GM12878 (cell line): Measurements from ENCODE around the gene SEZ6L2. TPM values are rescaled to one million over a fixed set of nuclear protein-coding genes. Genes with fewer than 3 reads are reported as not detected.

Experiments used
- ATAC-seq: fragments of 200-7000 bp; cut with Tn5 transposase; 3 replicates; pipeline ENCODE4 v1.9.1; 2020; ENCODE audit warnings: mild to moderate bottlenecking, moderate library complexity
- BruUV-seq: library from RNA; stranded (reverse); fragments of 400-500 nt; replicated peaks from 2 replicates; lab custom pipeline; 2021; lab: Mats Ljungman, UMichigan
- CTCF ChIA-PET: fragments of 300-600 bp; sonication (Branson Sonifier 250); formaldehyde crosslinking; extraction: SDS; loops from one replicate; lab custom pipeline; 2021; ENCODE audit warnings: inconsistent platforms; lab: Yijun Ruan, JAX
- POLR2A ChIA-PET: fragments of 350-600 bp; formaldehyde crosslinking; extraction: SDS; loops from one replicate; lab custom pipeline; 2021; ENCODE audit warnings: inconsistent platforms; lab: Charles Lee
- RAD21 ChIA-PET: fragments of 300-600 bp; sonication (Branson Sonifier 250); formaldehyde crosslinking; loops from one replicate; lab custom pipeline; 2023; ENCODE audit warnings: antibody characterized with exemption; ENCODE audit not compliant: unreplicated experiment; lab: Charles Lee
- SMC1A ChIA-PET: fragments of 300-600 bp; sonication (Branson Sonifier 250); formaldehyde crosslinking; loops from one replicate; lab custom pipeline; 2023; ENCODE audit not compliant: unreplicated experiment, uncharacterized antibody; lab: Charles Lee
- DNase-seq: peaks from one replicate; pipeline ENCODE4 v3.0.0-alpha.2; 2011; ENCODE audit warnings: low read depth, low spot score
- FAIRE-seq: peaks from 3 replicates; lab custom pipeline; 2011; peaks lifted over from hg19 to GRCh38; lab: Jason Lieb, UNC
- H2AFZ ChIP-seq: 2 replicates; pipeline ENCODE4 v1.6.0; 2011; ENCODE audit warnings: low read depth, low read length, control low read depth; ENCODE audit not compliant: control insufficient read depth
- H3K27ac ChIP-seq: 2 replicates; pipeline ENCODE4 v1.5.1; 2011; ENCODE audit warnings: control low read depth; ENCODE audit not compliant: control insufficient read depth, insufficient read depth
- H3K27me3 ChIP-seq, 2 experiments: replicated peaks in 1 of 2; 2 replicates each; pipeline versions ENCODE4 v1.6.0 to v1.6.1; 2011; ENCODE audit warnings: low read length in 1 of 2; ENCODE audit not compliant: control insufficient read depth in 2 of 2, insufficient read depth in 2 of 2
- H3K36me3 ChIP-seq, 2 experiments: 2 replicates each; pipeline ENCODE4 v1.5.1; 2011; ENCODE audit warnings: low read length in 1 of 2; ENCODE audit not compliant: control insufficient read depth in 2 of 2, insufficient read depth in 2 of 2
- H3K4me1 ChIP-seq: 2 replicates; pipeline ENCODE4 v1.6.1; 2011; ENCODE audit warnings: mild to moderate bottlenecking, low read length, moderate library complexity, mixed read lengths; ENCODE audit not compliant: control insufficient read depth, insufficient read depth
- H3K4me2 ChIP-seq: 2 replicates; pipeline ENCODE4 v1.6.0; 2011; ENCODE audit warnings: control low read depth; ENCODE audit not compliant: control insufficient read depth, insufficient read depth
- H3K4me3 ChIP-seq: fragments of 200-600 bp; sonication (generic); 2 replicates; pipeline ENCODE4 v1.5.1; 2016
- H3K79me2 ChIP-seq: 2 replicates; pipeline ENCODE4 v1.6.0; 2011; ENCODE audit warnings: low read length; ENCODE audit not compliant: control insufficient read depth, insufficient read depth
- H3K9ac ChIP-seq: 2 replicates; pipeline ENCODE4 v1.8.0; 2011; ENCODE audit warnings: low read length, control low read depth, mixed read lengths; ENCODE audit not compliant: control insufficient read depth, insufficient read depth
- H3K9me3 ChIP-seq: replicated peaks from 3 replicates; pipeline ENCODE4 v1.5.1; 2011; ENCODE audit warnings: mild to moderate bottlenecking, low read length; ENCODE audit not compliant: control insufficient read depth, insufficient read depth
- H4K20me1 ChIP-seq: 2 replicates; pipeline ENCODE4 v1.6.0; 2011; ENCODE audit not compliant: control insufficient read depth, insufficient read depth
- GATAD2B ChIP-seq: fragments of 450-650 bp; conservative IDR thresholded peaks from 2 replicates; pipeline ENCODE4 v1.6.1; 2017; ENCODE audit warnings: low read depth, mild to moderate bottlenecking, moderate library complexity
- JUNB ChIP-seq: IDR thresholded peaks from 2 replicates; pipeline ENCODE4 v1.6.1; 2016; ENCODE audit warnings: antibody characterized with exemption, mild to moderate bottlenecking
- MTA3 ChIP-seq: IDR thresholded peaks from 2 replicates; pipeline ENCODE4 v1.6.1; 2012; ENCODE audit warnings: low read length, inconsistent platforms, borderline replicate concordance
- NFYB ChIP-seq: IDR thresholded peaks from 2 replicates; pipeline ENCODE4 v1.6.1; 2011; ENCODE audit warnings: low read depth, mild to moderate bottlenecking, low read length, improper control_type of control experiment, moderate library complexity; ENCODE audit not compliant: insufficient read depth
- PAX5 ChIP-seq: IDR thresholded peaks from 2 replicates; pipeline ENCODE4 v1.6.1; 2011; ENCODE audit warnings: low read depth, low read length, borderline replicate concordance
- POLR2A ChIP-seq: IDR thresholded peaks from 2 replicates; pipeline ENCODE4 v1.6.1; 2011; ENCODE audit warnings: low read depth, mild to moderate bottlenecking, low read length
- SMAD5 ChIP-seq: IDR thresholded peaks from 2 replicates; pipeline ENCODE4 v1.6.1; 2016; ENCODE audit warnings: antibody characterized with exemption, low read depth
- STAT1 ChIP-seq: fragments of 450-650 bp; conservative IDR thresholded peaks from 2 replicates; pipeline ENCODE4 v1.6.1; 2014; ENCODE audit warnings: antibody characterized with exemption, mild to moderate bottlenecking
- SUPT20H ChIP-seq: IDR thresholded peaks from 2 replicates; pipeline ENCODE4 v1.6.1; 2011; ENCODE audit warnings: low read depth, mild to moderate bottlenecking, low read length, moderate library complexity, borderline replicate concordance; ENCODE audit not compliant: control insufficient read depth
- TCF12 ChIP-seq: IDR thresholded peaks from 2 replicates; pipeline ENCODE4 v1.6.1; 2011; ENCODE audit warnings: low read depth, mild to moderate bottlenecking, low read length
- WGBS: methylation state at CpG from one replicate; pipeline ENCODE4 v1.1.6; 2016; ENCODE audit warnings: low lambda C conversion rate; ENCODE audit not compliant: insufficient replicate concordance, insufficient coverage; ENCODE audit errors: missing lambda C conversion rate; 5-methylcytosine and 5-hydroxymethylcytosine counted together
- in situ Hi-C: fragments of 300-500 bp; cut with MboI; formaldehyde crosslinking; loops from 9 replicates; pipeline ENCODE4 v1.14.3; 2018; ENCODE audit warnings: mixed read lengths
- intact Hi-C: fragments of 100-400 bp; cut with micrococcal nuclease; formaldehyde crosslinking; loops from one replicate; pipeline ENCODE4 v1.14.2; 2022; ENCODE audit not compliant: unreplicated experiment
- polyA plus RNA-seq, 11 experiments: library from polyadenylated mRNA; depleted of rRNA in 4 of 11; unstranded in 6 of 11; stranded (reverse) in 5 of 11; fragments of >200 nt; fragmentation: Nextera tagmentation in 4 of 11; fragmentation: Illumina TruSeq in 1 of 11; extraction: Ambion mirVana in 4 of 11; extraction: Trizol in 1 of 11; gene quantifications; 1 replicate in 1 of 11; 2 replicates in 10 of 11; pipeline versions ENCODE4 v1.2.1 to v1.2.3, GENCODE V29; 2011 to 2016; ENCODE audit warnings: inconsistent platforms in 2 of 11, missing spikeins in 2 of 11, low read depth in 1 of 11
- total RNA-seq, 4 experiments: library from RNA; depleted of rRNA in 3 of 4; stranded (reverse); fragments of >200 nt in 3 of 4; fragmentation: Illumina TruSeq in 1 of 4; extraction: Trizol in 1 of 4; gene quantifications; 2 replicates each; pipeline versions ENCODE4 v1.2.1 to v1.2.3, GENCODE V29; 2013 to 2021
- TF ChIP-seq, protein P1 (sequence below): fragments of 150-350 bp; IDR thresholded peaks from 2 replicates; pipeline ENCODE4 v1.6.1; 2014; ENCODE audit warnings: mild to moderate bottlenecking, low read depth, low read length
- TF ChIP-seq, protein P2 (sequence below): IDR thresholded peaks from 2 replicates; pipeline ENCODE4 v1.6.1; 2012; ENCODE audit warnings: low read length, inconsistent platforms
- TF ChIP-seq, protein P3 (sequence below): IDR thresholded peaks from 2 replicates; pipeline ENCODE4 v1.6.1; 2012; ENCODE audit warnings: low read depth, low read length, improper control_type of control experiment
- TF ChIP-seq, protein P4 (sequence below): fragments of 450-650 bp; IDR thresholded peaks from 2 replicates; pipeline ENCODE4 v1.6.1; 2017; ENCODE audit warnings: mild to moderate bottlenecking, low read depth, inconsistent platforms; ENCODE audit not compliant: poor library complexity, severe bottlenecking

Gene SEZ6L2
- total and polyA plus RNA-seq, 10 of the 15 experiments (the other 5 are each of a cell fraction or from before 2014, with no cell fraction given) = 0.06 to 0.49 TPM; not detected in 8

DNA sequence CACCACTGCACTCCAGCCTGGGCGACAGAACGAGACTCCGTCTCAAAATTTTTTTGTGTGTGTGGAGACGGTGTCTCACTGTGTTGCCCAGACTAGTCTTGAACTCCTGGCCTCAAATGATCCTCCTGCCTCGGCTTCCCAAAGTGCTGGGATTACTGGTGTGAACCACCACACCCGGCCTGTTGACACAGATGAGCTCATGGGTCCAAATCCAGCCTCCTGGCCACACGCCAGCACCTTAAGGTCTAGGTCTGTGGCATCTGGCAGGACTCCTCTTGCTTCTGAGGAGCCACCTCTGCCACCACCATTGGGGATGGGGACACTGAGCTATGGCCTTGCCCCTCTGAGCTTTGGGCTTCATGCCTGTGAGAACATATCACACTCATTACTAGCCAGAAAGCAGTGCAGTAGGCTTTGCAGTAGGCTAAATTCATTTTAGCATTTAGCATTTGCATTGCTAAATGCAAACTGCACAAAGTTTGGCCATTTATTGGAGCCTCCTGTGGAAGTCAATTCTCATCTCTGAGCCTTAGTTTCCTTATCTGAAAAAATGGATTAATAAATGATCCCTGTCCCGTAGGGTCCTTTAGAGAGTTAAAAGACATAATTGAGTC lies 30.8 kb downstream of the SEZ6L2 start:
- H3K4me3 ChIP-seq = no peak overlapping the region
- H3K4me2 ChIP-seq = no peak overlapping the region
- DNase-seq (no peak), ATAC-seq (no peak)
- CTCF ChIA-PET = interaction anchor here (0.9 to 1.4 kb wide), 2 partner anchors 20 to 164 kb away, joined by 4 to 5 read pairs; no protein-coding TSS in a partner anchor
- no peak overlapping the region for H3K9ac ChIP-seq
- POLR2A ChIA-PET = no interaction called here
- TF ChIP-seq, protein P1, sequence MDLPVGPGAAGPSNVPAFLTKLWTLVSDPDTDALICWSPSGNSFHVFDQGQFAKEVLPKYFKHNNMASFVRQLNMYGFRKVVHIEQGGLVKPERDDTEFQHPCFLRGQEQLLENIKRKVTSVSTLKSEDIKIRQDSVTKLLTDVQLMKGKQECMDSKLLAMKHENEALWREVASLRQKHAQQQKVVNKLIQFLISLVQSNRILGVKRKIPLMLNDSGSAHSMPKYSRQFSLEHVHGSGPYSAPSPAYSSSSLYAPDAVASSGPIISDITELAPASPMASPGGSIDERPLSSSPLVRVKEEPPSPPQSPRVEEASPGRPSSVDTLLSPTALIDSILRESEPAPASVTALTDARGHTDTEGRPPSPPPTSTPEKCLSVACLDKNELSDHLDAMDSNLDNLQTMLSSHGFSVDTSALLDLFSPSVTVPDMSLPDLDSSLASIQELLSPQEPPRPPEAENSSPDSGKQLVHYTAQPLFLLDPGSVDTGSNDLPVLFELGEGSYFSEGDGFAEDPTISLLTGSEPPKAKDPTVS = no peak
- TF ChIP-seq SMAD5 (no peak), PAX5 (no peak), POLR2A (no peak), MTA3 (no peak), TCF12 (no peak), GATAD2B (no peak), JUNB (no peak), SUPT20H (no peak), NFYB (no peak), STAT1 (no peak)
- TF ChIP-seq, protein P2, sequence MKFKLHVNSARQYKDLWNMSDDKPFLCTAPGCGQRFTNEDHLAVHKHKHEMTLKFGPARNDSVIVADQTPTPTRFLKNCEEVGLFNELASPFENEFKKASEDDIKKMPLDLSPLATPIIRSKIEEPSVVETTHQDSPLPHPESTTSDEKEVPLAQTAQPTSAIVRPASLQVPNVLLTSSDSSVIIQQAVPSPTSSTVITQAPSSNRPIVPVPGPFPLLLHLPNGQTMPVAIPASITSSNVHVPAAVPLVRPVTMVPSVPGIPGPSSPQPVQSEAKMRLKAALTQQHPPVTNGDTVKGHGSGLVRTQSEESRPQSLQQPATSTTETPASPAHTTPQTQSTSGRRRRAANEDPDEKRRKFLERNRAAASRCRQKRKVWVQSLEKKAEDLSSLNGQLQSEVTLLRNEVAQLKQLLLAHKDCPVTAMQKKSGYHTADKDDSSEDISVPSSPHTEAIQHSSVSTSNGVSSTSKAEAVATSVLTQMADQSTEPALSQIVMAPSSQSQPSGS = no peak
- TF ChIP-seq, protein P3, sequence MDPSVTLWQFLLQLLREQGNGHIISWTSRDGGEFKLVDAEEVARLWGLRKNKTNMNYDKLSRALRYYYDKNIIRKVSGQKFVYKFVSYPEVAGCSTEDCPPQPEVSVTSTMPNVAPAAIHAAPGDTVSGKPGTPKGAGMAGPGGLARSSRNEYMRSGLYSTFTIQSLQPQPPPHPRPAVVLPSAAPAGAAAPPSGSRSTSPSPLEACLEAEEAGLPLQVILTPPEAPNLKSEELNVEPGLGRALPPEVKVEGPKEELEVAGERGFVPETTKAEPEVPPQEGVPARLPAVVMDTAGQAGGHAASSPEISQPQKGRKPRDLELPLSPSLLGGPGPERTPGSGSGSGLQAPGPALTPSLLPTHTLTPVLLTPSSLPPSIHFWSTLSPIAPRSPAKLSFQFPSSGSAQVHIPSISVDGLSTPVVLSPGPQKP = no peak
- TF ChIP-seq, protein P4, sequence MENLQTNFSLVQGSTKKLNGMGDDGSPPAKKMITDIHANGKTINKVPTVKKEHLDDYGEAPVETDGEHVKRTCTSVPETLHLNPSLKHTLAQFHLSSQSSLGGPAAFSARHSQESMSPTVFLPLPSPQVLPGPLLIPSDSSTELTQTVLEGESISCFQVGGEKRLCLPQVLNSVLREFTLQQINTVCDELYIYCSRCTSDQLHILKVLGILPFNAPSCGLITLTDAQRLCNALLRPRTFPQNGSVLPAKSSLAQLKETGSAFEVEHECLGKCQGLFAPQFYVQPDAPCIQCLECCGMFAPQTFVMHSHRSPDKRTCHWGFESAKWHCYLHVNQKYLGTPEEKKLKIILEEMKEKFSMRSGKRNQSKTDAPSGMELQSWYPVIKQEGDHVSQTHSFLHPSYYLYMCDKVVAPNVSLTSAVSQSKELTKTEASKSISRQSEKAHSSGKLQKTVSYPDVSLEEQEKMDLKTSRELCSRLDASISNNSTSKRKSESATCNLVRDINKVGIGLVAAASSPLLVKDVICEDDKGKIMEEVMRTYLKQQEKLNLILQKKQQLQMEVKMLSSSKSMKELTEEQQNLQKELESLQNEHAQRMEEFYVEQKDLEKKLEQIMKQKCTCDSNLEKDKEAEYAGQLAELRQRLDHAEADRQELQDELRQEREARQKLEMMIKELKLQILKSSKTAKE = no peak
- TF ChIP-seq, all 136 proteins: peak for 0
- WGBS = 55% methylated on average over 8 of the region's 8 CpGs
- ChIA-PET SMC1A (no interaction called here), RAD21 (no interaction called here)
- no peak overlapping the region for H3K27ac ChIP-seq
- H3K9me3 ChIP-seq = no peaks in the 10 kb centered on the region
- H3K36me3 ChIP-seq = no peaks in the 10 kb centered on the region
- no TSS peak for BruUV-seq
- intact Hi-C loops (loop anchor here (10.0 kb wide), 1 partner anchor 56 kb away; the partner anchor contains the start of gene KCTD13), in situ Hi-C loops (no loop called here)
- no peaks in the 10 kb centered on the region for H4K20me1 ChIP-seq
- no peaks in the 10 kb centered on the region for H3K79me2 ChIP-seq
- 0 out of 4 replicates have a peak, but pooled peaks cover 0 to 1% of the 10 kb centered on the region in 2 experiments for H3K27me3 ChIP-seq
- peaks cover 4% of the 10 kb centered on the region for H3K4me1 ChIP-seq
- no peak overlapping the region for H2AFZ ChIP-seq
- FAIRE-seq = no peak
